Effector memory CD4-positive, alpha-beta T cell (primary cell): Measurements from ENCODE around the gene OSBP.

Experiments
- DNase-seq, 3 donors: peaks; one replicate each; pipeline ENCODE4 v3.0.0-alpha.2; 2020
- H3K27ac ChIP-seq: 2 replicates; pipeline ENCODE4 v1.7.0; 2013; ENCODE audit warnings: mild to moderate bottlenecking, low read length, moderate library complexity; ENCODE audit not compliant: insufficient read depth, poor library complexity, severe bottlenecking
- H3K27me3 ChIP-seq: replicated peaks from 2 replicates; pipeline ENCODE4 v1.7.0; 2013; ENCODE audit warnings: mild to moderate bottlenecking, low read length; ENCODE audit not compliant: insufficient read depth, control insufficient read depth, poor library complexity, severe bottlenecking
- H3K36me3 ChIP-seq: 2 replicates; pipeline ENCODE4 v1.7.0; 2013; ENCODE audit warnings: mild to moderate bottlenecking, low read length, moderate library complexity; ENCODE audit not compliant: control insufficient read depth, insufficient read depth
- H3K4me1 ChIP-seq: 2 replicates; pipeline ENCODE4 v1.7.0; 2013; ENCODE audit warnings: low read length, mild to moderate bottlenecking; ENCODE audit not compliant: control insufficient read depth, insufficient read depth, poor library complexity, severe bottlenecking
- H3K4me3 ChIP-seq: 2 replicates; pipeline ENCODE4 v1.7.0; 2013; ENCODE audit warnings: low read length, low read depth, mild to moderate bottlenecking; ENCODE audit not compliant: insufficient read depth, poor library complexity, severe bottlenecking
- H3K9me3 ChIP-seq: 2 replicates; pipeline ENCODE4 v1.7.0; 2013; ENCODE audit warnings: mild to moderate bottlenecking, low read length, moderate library complexity; ENCODE audit not compliant: control insufficient read depth
- total RNA-seq, 3 donors: gene quantifications; one replicate each; lab custom pipeline; 2026; lab: John Stamatoyannopoulos, UW

Gene OSBP
- total RNA-seq: 71.9 to 82.7 (median 75.2) reads per million in 3 donors

- peaks cover 28% of the 10 kb centered on the region for H3K4me1 ChIP-seq
- H3K4me3 ChIP-seq: peak within 1 kb of the TSS; percentile 61
- no peaks in the 10 kb centered on the region for H3K36me3 ChIP-seq
- H3K27ac ChIP-seq: peak within 1 kb of the TSS; percentile 92
- no peaks in the 10 kb centered on the region for H3K27me3 ChIP-seq
- H3K9me3 ChIP-seq: no peaks in the 10 kb centered on the region
- peak; percentile 96 to 98 (median 98) for DNase-seq
These were observed at the start of gene OSBP for GRCh38 chr11:59615637-59616395. Gene OSBP, minus strand, starts transcription at chr11:59615774. Its CDS starts 110 bp downstream, at chr11:59615664.

- no peak overlapping the region for H3K4me3 ChIP-seq
- no peak overlapping the region for H3K27ac ChIP-seq
- H3K36me3 ChIP-seq: peaks cover 58% of the 10 kb centered on the region
- DNase-seq: no peak
- H3K4me1 ChIP-seq: no peaks in the 10 kb centered on the region
- no peaks in the 10 kb centered on the region for H3K27me3 ChIP-seq
- H3K9me3 ChIP-seq: no peaks in the 10 kb centered on the region
These were observed 45.0 kb upstream of the OSBP start for GRCh38 chr11:59660621-59661020.

GRCh38 chr11:59659981-59660380 lies 44.4 kb upstream of the OSBP start:
- H3K27ac ChIP-seq: no peak overlapping the region
- no peaks in the 10 kb centered on the region for H3K4me1 ChIP-seq
- no peaks in the 10 kb centered on the region for H3K9me3 ChIP-seq
- no peaks in the 10 kb centered on the region for H3K27me3 ChIP-seq
- no peak for DNase-seq
- H3K4me3 ChIP-seq: no peak overlapping the region
- peaks cover 59% of the 10 kb centered on the region for H3K36me3 ChIP-seq

- Histone ChIP-seq H3K27ac (no peak overlapping the region), H3K4me3 (no peak overlapping the region), H3K27me3 (no peaks in the 10 kb centered on the region), H3K9me3 (no peaks in the 10 kb centered on the region), H3K4me1 (no peaks in the 10 kb centered on the region), H3K36me3 (peaks cover 68% of the 10 kb centered on the region)
- no peak for DNase-seq
These were observed 42.5 kb upstream of the OSBP start for GRCh38 chr11:59658036-59658435.

- Histone ChIP-seq H3K36me3 (peaks cover 93% of the 10 kb centered on the region), H3K27ac (no peak overlapping the region), H3K4me1 (no peaks in the 10 kb centered on the region), H3K9me3 (no peaks in the 10 kb centered on the region), H3K4me3 (no peak overlapping the region), H3K27me3 (no peaks in the 10 kb centered on the region)
- no peak for DNase-seq
These were observed 39.3 kb upstream of the OSBP start for GRCh38 chr11:59654893-59655292.

GRCh38 chr11:59647245-59647980 lies 31.8 kb upstream of the OSBP start:
- H3K36me3 ChIP-seq: peaks cover 94% of the 10 kb centered on the region
- no peaks in the 10 kb centered on the region for H3K27me3 ChIP-seq
- no peaks in the 10 kb centered on the region for H3K9me3 ChIP-seq
- no peak overlapping the region for H3K27ac ChIP-seq
- no peaks in the 10 kb centered on the region for H3K4me1 ChIP-seq
- no peak overlapping the region for H3K4me3 ChIP-seq
- no peak for DNase-seq

GRCh38 chr11:59644528-59644927 lies 29.0 kb upstream of the OSBP start:
- Histone ChIP-seq H3K4me3 (no peak overlapping the region), H3K27me3 (no peaks in the 10 kb centered on the region), H3K9me3 (no peaks in the 10 kb centered on the region), H3K36me3 (peaks cover 93% of the 10 kb centered on the region), H3K27ac (no peak overlapping the region), H3K4me1 (no peaks in the 10 kb centered on the region)
- no peak for DNase-seq

- Histone ChIP-seq H3K36me3 (peaks cover 93% of the 10 kb centered on the region), H3K4me3 (no peak overlapping the region), H3K27ac (no peak overlapping the region), H3K9me3 (no peaks in the 10 kb centered on the region), H3K4me1 (no peaks in the 10 kb centered on the region), H3K27me3 (no peaks in the 10 kb centered on the region)
- no peak for DNase-seq
These were observed 27.8 kb upstream of the OSBP start for GRCh38 chr11:59643390-59643789.

- peaks cover 91% of the 10 kb centered on the region for H3K36me3 ChIP-seq
- no peaks in the 10 kb centered on the region for H3K9me3 ChIP-seq
- H3K27me3 ChIP-seq: no peaks in the 10 kb centered on the region
- H3K27ac ChIP-seq: no peak overlapping the region
- no peaks in the 10 kb centered on the region for H3K4me1 ChIP-seq
- H3K4me3 ChIP-seq: no peak overlapping the region
- no peak for DNase-seq
These were observed 25.6 kb upstream of the OSBP start for GRCh38 chr11:59641156-59641555.

GRCh38 chr11:59630493-59630892 lies 14.9 kb upstream of the OSBP start:
- Histone ChIP-seq H3K9me3 (no peaks in the 10 kb centered on the region), H3K4me3 (no peak overlapping the region), H3K36me3 (peaks cover 2% of the 10 kb centered on the region), H3K27ac (no peak overlapping the region), H3K27me3 (no peaks in the 10 kb centered on the region), H3K4me1 (no peaks in the 10 kb centered on the region)
- DNase-seq: no peak
